GM20000 (cell line): ENCODE data around the gene KRTAP10-3.

ENCODE experiments used
- DNase-seq: peaks from one replicate; pipeline ENCODE4 v3.0.0; 2012; ENCODE audit warnings: low spot score
- CTCF ChIP-seq: IDR thresholded peaks from 2 replicates; pipeline ENCODE4 v1.5.1; 2012; ENCODE audit warnings: mild to moderate bottlenecking, control low read depth; ENCODE audit errors: extremely low read depth, missing control alignments

Gene KRTAP10-3

GRCh38 chr21:44527983-44528633, 30.5 kb downstream of the KRTAP10-3 start:
- no peak for TF ChIP-seq CTCF
- no peak for DNase-seq

GRCh38 chr21:44527156-44527982, 31.2 kb downstream of the KRTAP10-3 start:
- no peak for TF ChIP-seq CTCF
- DNase-seq, result no peak

- TF ChIP-seq CTCF, result no peak
- no peak for DNase-seq
These were observed 32.2 kb downstream of the KRTAP10-3 start for GRCh38 chr21:44526096-44526997.

- no peak for TF ChIP-seq CTCF
- DNase-seq, result no peak
These were observed 33.1 kb downstream of the KRTAP10-3 start for GRCh38 chr21:44525391-44526095.

- no peak for DNase-seq
- no peak for TF ChIP-seq CTCF
These were observed 33.9 kb downstream of the KRTAP10-3 start for GRCh38 chr21:44524414-44525371.
